IMR-90 (cell line): ENCODE data around the gene CPB1. TPM values are rescaled to one million over a fixed set of nuclear protein-coding genes. Genes with fewer than 3 reads are reported as not detected.

ENCODE experiments used
- ATAC-seq: fragments of 200-7000 bp; cut with Tn5 transposase; 2 replicates; pipeline ENCODE4 v1.9.1; 2020; ENCODE audit warnings: low read depth, mild to moderate bottlenecking, moderate library complexity
- Bru-seq: library from RNA; stranded (reverse); fragments of 400-500 nt; gene quantifications from one replicate; lab custom pipeline; 2021; lab: Mats Ljungman, UMichigan
- BruChase-seq, 2 experiments: library from RNA; stranded (reverse); fragments of 400-500 nt; gene quantifications; one replicate each; lab custom pipeline; 2021; lab: Mats Ljungman, UMichigan
- BruUV-seq: library from RNA; stranded (reverse); fragments of 400-500 nt; replicated peaks from 2 replicates; lab custom pipeline; 2021; lab: Mats Ljungman, UMichigan
- CTCF ChIA-PET: fragments of 300-600 bp; formaldehyde crosslinking; extraction: SDS; loops from one replicate; lab custom pipeline; 2021; ENCODE audit warnings: antibody characterized with exemption; lab: Yijun Ruan, JAX
- POLR2A ChIA-PET: fragments of 300-600 bp; sonication (Branson Sonifier 250); formaldehyde crosslinking; loops from one replicate; lab custom pipeline; 2022; ENCODE audit warnings: antibody characterized with exemption; ENCODE audit not compliant: unreplicated experiment; lab: Charles Lee
- DNase-seq: peaks from one replicate; pipeline ENCODE4 v3.0.0; 2013
- H2AFZ ChIP-seq: replicated peaks from 2 replicates; pipeline ENCODE3; 2013; ENCODE audit warnings: low read length, mild to moderate bottlenecking; ENCODE audit not compliant: poor library complexity
- H2AK5ac ChIP-seq: 2 replicates; pipeline ENCODE4 v1.6.1; 2013; ENCODE audit warnings: low read depth, low read length, inconsistent platforms
- H2AK9ac ChIP-seq: replicated peaks from 2 replicates; pipeline ENCODE3; 2013; ENCODE audit warnings: mild to moderate bottlenecking, low read depth, low read length, moderate library complexity; ENCODE audit not compliant: poor library complexity
- H2BK120ac ChIP-seq: 2 replicates; pipeline ENCODE4 v1.6.1; 2013; ENCODE audit warnings: low read depth, low read length, inconsistent platforms
- H2BK15ac ChIP-seq: 3 replicates; pipeline ENCODE4 v1.6.1; 2013; ENCODE audit warnings: low read depth, low read length, inconsistent platforms
- H2BK20ac ChIP-seq: 2 replicates; pipeline ENCODE4 v1.6.1; 2013; ENCODE audit warnings: low read depth, mild to moderate bottlenecking, inconsistent platforms, low read length, moderate library complexity
- H2BK5ac ChIP-seq: 2 replicates; pipeline ENCODE4 v1.6.1; 2013; ENCODE audit warnings: mild to moderate bottlenecking, low read depth, low read length, inconsistent platforms; ENCODE audit not compliant: poor library complexity, severe bottlenecking
- H3K14ac ChIP-seq: replicated peaks from 2 replicates; pipeline ENCODE4 v1.6.1; 2013; ENCODE audit warnings: low read depth, low read length, inconsistent platforms
- H3K18ac ChIP-seq: 2 replicates; pipeline ENCODE4 v1.6.1; 2013; ENCODE audit warnings: low read depth, low read length, control low read depth
- H3K23ac ChIP-seq: 2 replicates; pipeline ENCODE4 v1.6.1; 2013; ENCODE audit warnings: low read depth, low read length, inconsistent platforms
- H3K27ac ChIP-seq: 2 replicates; pipeline ENCODE4 v1.5.1; 2013; ENCODE audit warnings: mild to moderate bottlenecking, control low read depth, low read length; ENCODE audit not compliant: insufficient read depth
- H3K27me3 ChIP-seq: 2 replicates; pipeline ENCODE4 v1.6.1; 2013; ENCODE audit warnings: low read length; ENCODE audit not compliant: control insufficient read depth, insufficient read depth
- H3K36me3 ChIP-seq: 2 replicates; pipeline ENCODE4 v1.6.1; 2013; ENCODE audit warnings: low read length, mixed read lengths; ENCODE audit not compliant: control insufficient read depth, insufficient read depth
- H3K4ac ChIP-seq: 2 replicates; pipeline ENCODE4 v1.6.1; 2013; ENCODE audit warnings: low read depth, low read length, inconsistent platforms
- H3K4me1 ChIP-seq: 2 replicates; pipeline ENCODE4 v1.6.1; 2013; ENCODE audit warnings: low read length, mixed read lengths; ENCODE audit not compliant: control insufficient read depth, insufficient read depth
- H3K4me2 ChIP-seq: 2 replicates; pipeline ENCODE4 v1.6.1; 2013; ENCODE audit warnings: low read depth, mild to moderate bottlenecking, control low read depth, low read length, moderate library complexity
- H3K4me3 ChIP-seq: 2 replicates; pipeline ENCODE4 v1.5.1; 2013; ENCODE audit warnings: low read depth, mild to moderate bottlenecking, control low read depth, low read length, moderate library complexity; ENCODE audit not compliant: insufficient read depth
- H3K56ac ChIP-seq: 2 replicates; pipeline ENCODE4 v1.6.1; 2013; ENCODE audit warnings: low read length, inconsistent platforms; ENCODE audit not compliant: insufficient read depth; ENCODE audit errors: extremely low read depth
- H3K79me1 ChIP-seq, 2 experiments: 2 replicates each; pipeline ENCODE4 v1.6.1; 2013; ENCODE audit warnings: low read length in 2 of 2, inconsistent platforms in 1 of 2, low read depth in 1 of 2
- H3K9ac ChIP-seq: 2 replicates; pipeline ENCODE4 v1.6.1; 2013; ENCODE audit warnings: low read depth, low read length, control low read depth
- H3K9me1 ChIP-seq: 2 replicates; pipeline ENCODE4 v1.6.1; 2013; ENCODE audit warnings: low read length, inconsistent platforms; ENCODE audit not compliant: insufficient read depth
- H3K9me3 ChIP-seq: 2 replicates; pipeline ENCODE4 v1.6.1; 2013; ENCODE audit warnings: low read length; ENCODE audit not compliant: control insufficient read depth, insufficient read depth
- H4K20me1 ChIP-seq: 2 replicates; pipeline ENCODE4 v1.6.1; 2013; ENCODE audit warnings: low read length, inconsistent platforms; ENCODE audit not compliant: insufficient read depth
- H4K5ac ChIP-seq: 2 replicates; pipeline ENCODE4 v1.6.1; 2013; ENCODE audit warnings: mild to moderate bottlenecking, low read depth, low read length, control low read depth
- H4K8ac ChIP-seq, 2 experiments: 2 replicates each; pipeline ENCODE4 v1.6.1; 2013; ENCODE audit warnings: low read depth in 2 of 2, low read length in 2 of 2, control low read depth in 1 of 2, inconsistent platforms in 1 of 2
- H4K91ac ChIP-seq: 2 replicates; pipeline ENCODE4 v1.6.1; 2013; ENCODE audit warnings: low read depth, low read length, inconsistent platforms; ENCODE audit not compliant: insufficient read depth
- BHLHE40 ChIP-seq: fragments of 150-350 bp; IDR thresholded peaks from 2 replicates; pipeline ENCODE4 v1.6.1; 2016; ENCODE audit warnings: mild to moderate bottlenecking, low read depth, low read length
- CEBPB ChIP-seq: IDR thresholded peaks from 2 replicates; pipeline ENCODE4 v1.6.1; 2012; ENCODE audit warnings: low read depth, low read length, improper control_type of control experiment
- CHD1 ChIP-seq: IDR thresholded peaks from 2 replicates; pipeline ENCODE4 v1.6.1; 2012; ENCODE audit warnings: low read depth, low read length, improper control_type of control experiment
- FOS ChIP-seq: fragments of 150-350 bp; IDR thresholded peaks from 2 replicates; pipeline ENCODE4 v1.6.1; 2016; ENCODE audit warnings: low read depth, low read length
- MAFK ChIP-seq: IDR thresholded peaks from 2 replicates; pipeline ENCODE4 v1.6.1; 2012; ENCODE audit warnings: low read depth, low read length, improper control_type of control experiment
- MAZ ChIP-seq: IDR thresholded peaks from 2 replicates; pipeline ENCODE4 v1.6.1; 2012; ENCODE audit warnings: low read depth, mild to moderate bottlenecking, low read length, improper control_type of control experiment, moderate library complexity, borderline replicate concordance
- MXI1 ChIP-seq: IDR thresholded peaks from 2 replicates; pipeline ENCODE4 v1.6.1; 2012; ENCODE audit warnings: low read depth, mild to moderate bottlenecking, low read length, moderate library complexity, borderline replicate concordance
- NFE2L2 ChIP-seq: fragments of 150-350 bp; IDR thresholded peaks from 2 replicates; pipeline ENCODE4 v1.6.1; 2016; ENCODE audit warnings: low read depth, mild to moderate bottlenecking, low read length
- RAD21 ChIP-seq: IDR thresholded peaks from 2 replicates; pipeline ENCODE4 v1.6.1; 2012; ENCODE audit warnings: low read length, improper control_type of control experiment
- RFX5 ChIP-seq: IDR thresholded peaks from 2 replicates; pipeline ENCODE4 v1.8.0; 2012; ENCODE audit warnings: low read depth, mild to moderate bottlenecking, low read length, moderate library complexity
- SMC3 ChIP-seq: fragments of 150-350 bp; IDR thresholded peaks from 2 replicates; pipeline ENCODE4 v1.6.1; 2016; ENCODE audit warnings: low read depth, mild to moderate bottlenecking, antibody characterized with exemption, low read length, moderate library complexity
- dilution Hi-C: fragments of 300-500 bp; cut with HindIII; formaldehyde crosslinking; loops from one replicate; pipeline ENCODE4 v1.14.3; 2018; ENCODE audit warnings: low sequenced_read_pairs; ENCODE audit not compliant: unreplicated experiment
- in situ Hi-C: fragments of 300-500 bp; cut with MboI; formaldehyde crosslinking; loops from 3 replicates; pipeline ENCODE4 v1.14.3; 2019; ENCODE audit warnings: low sequenced_read_pairs, inconsistent platforms, mixed read lengths
- intact Hi-C: fragments of 100-400 bp; cut with micrococcal nuclease; formaldehyde crosslinking; loops from 2 replicates; pipeline ENCODE4 v1.10.0; 2022
- long read RNA-seq: library from polyadenylated mRNA; unstranded; transcript quantifications from one replicate; pipeline ENCODE4 v2.0.0, GENCODE V29; 2021; ENCODE audit not compliant: unreplicated experiment
- polyA plus RNA-seq, 3 experiments: library from polyadenylated mRNA; depleted of rRNA; stranded (reverse); fragments of >200 nt; gene quantifications; 2 replicates each; pipeline ENCODE4 v1.2.3, GENCODE V29; 2012; ENCODE audit warnings: low replicate concordance in 1 of 3
- total RNA-seq: library from RNA; depleted of rRNA; stranded (reverse); fragments of >200 nt; gene quantifications from 2 replicates; pipeline ENCODE4 v1.2.3, GENCODE V29; 2012; rRNA removed
- TF ChIP-seq, protein P1 (sequence below): fragments of 150-350 bp; IDR thresholded peaks from 2 replicates; pipeline ENCODE4 v1.6.1; 2017; ENCODE audit warnings: mild to moderate bottlenecking, antibody characterized with exemption, low read length, low read depth
- TF ChIP-seq, protein P2 (sequence below): fragments of 150-350 bp; IDR thresholded peaks from 2 replicates; pipeline ENCODE4 v1.6.1; 2016; ENCODE audit warnings: low read depth, mild to moderate bottlenecking, low read length, moderate library complexity, borderline replicate concordance

CPB1 gene
- total RNA-seq (not detected in 2 replicates), polyA plus RNA-seq (2012; rRNA removed) (not detected in 2 replicates), Bru-seq, nascent RNA (not detected), BruChase-seq, experiment 1, labeled RNA remaining after a 6-hour chase (not detected), BruChase-seq, experiment 2, labeled RNA remaining after a 2-hour chase (not detected)
- not detected in 2 replicates for polyA plus RNA-seq (2012; cell fraction: cytosol; rRNA removed)
- polyA plus RNA-seq (2012; cell fraction: nucleus; rRNA removed; ENCODE audit: low replicate concordance) = not detected in 2 replicates
- long read RNA-seq = 0 reads

GRCh38 chr3:148827585-148827984 is at the start of gene CPB1:
CPB1 (plus strand) TSS chr3:148827811; CDS start chr3:148827824, 13 bp downstream.
- in situ Hi-C loops = no loop called here
- Histone ChIP-seq H3K56ac (no peak within 1 kb of the TSS), H3K27me3 (peaks cover 5% of the 10 kb centered on the region), H3K36me3 (no peaks in the 10 kb centered on the region), H4K8ac (no peak within 1 kb of the TSS), H3K79me1 (no peaks in the 10 kb centered on the region), H3K4me2 (no peak within 1 kb of the TSS), H3K4me3 (no peak within 1 kb of the TSS), H3K18ac (no peak within 1 kb of the TSS), H2AK5ac (no peak within 1 kb of the TSS), H3K27ac (no peak within 1 kb of the TSS), H3K9me3 (no peaks in the 10 kb centered on the region), H2AK9ac (no peak within 1 kb of the TSS), H2BK120ac (no peak within 1 kb of the TSS), H3K14ac (no peak within 1 kb of the TSS), H3K9ac (no peak within 1 kb of the TSS), H4K91ac (no peak within 1 kb of the TSS), H4K5ac (no peak within 1 kb of the TSS), H3K9me1 (no peaks in the 10 kb centered on the region), H3K4ac (no peak within 1 kb of the TSS), H2BK5ac (no peak within 1 kb of the TSS), H2AFZ (no peak within 1 kb of the TSS), H2BK20ac (no peak within 1 kb of the TSS), H3K4me1 (no peaks in the 10 kb centered on the region), H4K20me1 (no peaks in the 10 kb centered on the region), H3K23ac (no peak within 1 kb of the TSS), H2BK15ac (no peak within 1 kb of the TSS)
- POLR2A ChIA-PET = no interaction called here
- no TSS peak for BruUV-seq
- no peak for TF ChIP-seq CEBPB
- TF ChIP-seq NFE2L2 = no peak
- TF ChIP-seq MAFK = no peak
- no peak for TF ChIP-seq MXI1
- no peak for TF ChIP-seq BHLHE40
- no peak for TF ChIP-seq SMC3
- TF ChIP-seq MAZ = no peak
- TF ChIP-seq, protein P1, sequence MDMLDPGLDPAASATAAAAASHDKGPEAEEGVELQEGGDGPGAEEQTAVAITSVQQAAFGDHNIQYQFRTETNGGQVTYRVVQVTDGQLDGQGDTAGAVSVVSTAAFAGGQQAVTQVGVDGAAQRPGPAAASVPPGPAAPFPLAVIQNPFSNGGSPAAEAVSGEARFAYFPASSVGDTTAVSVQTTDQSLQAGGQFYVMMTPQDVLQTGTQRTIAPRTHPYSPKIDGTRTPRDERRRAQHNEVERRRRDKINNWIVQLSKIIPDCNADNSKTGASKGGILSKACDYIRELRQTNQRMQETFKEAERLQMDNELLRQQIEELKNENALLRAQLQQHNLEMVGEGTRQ = no peak
- no peak for TF ChIP-seq CHD1
- no peak for TF ChIP-seq RFX5
- TF ChIP-seq RAD21 = no peak
- TF ChIP-seq FOS = no peak
- TF ChIP-seq, protein P2, sequence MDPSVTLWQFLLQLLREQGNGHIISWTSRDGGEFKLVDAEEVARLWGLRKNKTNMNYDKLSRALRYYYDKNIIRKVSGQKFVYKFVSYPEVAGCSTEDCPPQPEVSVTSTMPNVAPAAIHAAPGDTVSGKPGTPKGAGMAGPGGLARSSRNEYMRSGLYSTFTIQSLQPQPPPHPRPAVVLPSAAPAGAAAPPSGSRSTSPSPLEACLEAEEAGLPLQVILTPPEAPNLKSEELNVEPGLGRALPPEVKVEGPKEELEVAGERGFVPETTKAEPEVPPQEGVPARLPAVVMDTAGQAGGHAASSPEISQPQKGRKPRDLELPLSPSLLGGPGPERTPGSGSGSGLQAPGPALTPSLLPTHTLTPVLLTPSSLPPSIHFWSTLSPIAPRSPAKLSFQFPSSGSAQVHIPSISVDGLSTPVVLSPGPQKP = no peak
- DNase-seq (no peak), ATAC-seq (no peak)
- intact Hi-C loops = no loop called here
- CTCF ChIA-PET = no interaction called here
- dilution Hi-C loops = no loop called here
